Measurements from ENCODE around the gene PRR9. TPM values are rescaled to one million over a fixed set of nuclear protein-coding genes. Genes with fewer than 3 reads are reported as not detected.

PRR9 gene
- total RNA-seq, 1 donor from 2014 or later: not detected

- Histone ChIP-seq H3K9me3 (no peaks in the 10 kb centered on the region), H3K36me3 (no peaks in the 10 kb centered on the region), H3K27me3 (no peaks in the 10 kb centered on the region), H3K4me3 (peak overlapping the region; percentile 55 to 73), H3K4me1 (peaks cover 7 to 13% of the 10 kb centered on the region in 2 donors), H3K27ac (peak overlapping the region in 1 of 2 donors; percentile 24)
- intact Hi-C loops (cut with DNase I): no loop called here
- no peak for DNase-seq (ENCODE audit: low spot score in 2 of 2)
- no peak for TF ChIP-seq CTCF (IDR thresholded peaks at IDR 0.05)
Observed at GRCh38 chr1:153260585-153261280, 43.3 kb downstream of the PRR9 start.

GRCh38 chr1:153261281-153262069 is 44.1 kb downstream of the PRR9 start:
- peaks cover 7 to 13% of the 10 kb centered on the region in 2 donors for H3K4me1 ChIP-seq
- intact Hi-C loops (cut with DNase I): no loop called here
- DNase-seq (ENCODE audit: low spot score in 2 of 2): no peak
- H3K4me3 ChIP-seq: peak overlapping the region; percentile 55 to 73
- no peaks in the 10 kb centered on the region for H3K27me3 ChIP-seq
- no peaks in the 10 kb centered on the region for H3K9me3 ChIP-seq
- H3K27ac ChIP-seq: peak overlapping the region in 1 of 2 donors; percentile 24
- no peak for TF ChIP-seq CTCF (IDR thresholded peaks at IDR 0.05)
- no peaks in the 10 kb centered on the region for H3K36me3 ChIP-seq

- intact Hi-C loops (cut with DNase I): no loop called here
- DNase-seq (ENCODE audit: low spot score in 2 of 2): no peak
- H3K36me3 ChIP-seq: no peaks in the 10 kb centered on the region
- no peaks in the 10 kb centered on the region for H3K27me3 ChIP-seq
- TF ChIP-seq CTCF (IDR thresholded peaks at IDR 0.05): no peak
- H3K9me3 ChIP-seq: no peaks in the 10 kb centered on the region
- H3K27ac ChIP-seq: no peak overlapping the region
- H3K4me3 ChIP-seq: peak overlapping the region; percentile 55 to 73
- H3K4me1 ChIP-seq: peaks cover 7 to 13% of the 10 kb centered on the region in 2 donors
Observed at GRCh38 chr1:153262070-153262366, 44.6 kb downstream of the PRR9 start.

GRCh38 chr1:153262462-153263157 is 45.2 kb downstream of the PRR9 start:
- H3K36me3 ChIP-seq: no peaks in the 10 kb centered on the region
- TF ChIP-seq CTCF (IDR thresholded peaks at IDR 0.05): no peak
- intact Hi-C loops (cut with DNase I): no loop called here
- no peak for DNase-seq (ENCODE audit: low spot score in 2 of 2)
- H3K9me3 ChIP-seq: no peaks in the 10 kb centered on the region
- no peak overlapping the region for H3K27ac ChIP-seq
- peaks cover 7 to 13% of the 10 kb centered on the region in 2 donors for H3K4me1 ChIP-seq
- H3K4me3 ChIP-seq: peak overlapping the region; percentile 55 to 73
- H3K27me3 ChIP-seq: no peaks in the 10 kb centered on the region

- Histone ChIP-seq H3K27me3 (no peaks in the 10 kb centered on the region), H3K36me3 (no peaks in the 10 kb centered on the region), H3K9me3 (no peaks in the 10 kb centered on the region), H3K27ac (no peak overlapping the region), H3K4me3 (no peak overlapping the region), H3K4me1 (peaks cover 7 to 13% of the 10 kb centered on the region in 2 donors)
- intact Hi-C loops (cut with DNase I): no loop called here
- DNase-seq (ENCODE audit: low spot score in 2 of 2): no peak
- no peak for TF ChIP-seq CTCF (IDR thresholded peaks at IDR 0.05)
Observed at GRCh38 chr1:153265457-153265856, 48.1 kb downstream of the PRR9 start.

Other genes with a start within 250 kb of the PRR9 start
- gene SPRR4, start 246.9 kb upstream of the PRR9 start, total RNA-seq: not detected
- gene SPRR1A, start 233.5 kb upstream of the PRR9 start, total RNA-seq: not detected
- 0.53 TPM for gene SPRR3, start 215.8 kb upstream of the PRR9 start, total RNA-seq
- gene SPRR1B, start 186.4 kb upstream of the PRR9 start, total RNA-seq: not detected
- gene SPRR2D, start 176.5 kb upstream of the PRR9 start, total RNA-seq: not detected
- gene SPRR2A, start 160.1 kb upstream of the PRR9 start, total RNA-seq: not detected
- gene SPRR2B, start 146.0 kb upstream of the PRR9 start, total RNA-seq: not detected
- not detected for gene SPRR2E, start 123.1 kb upstream of the PRR9 start, total RNA-seq
- not detected for gene SPRR2F, start 104.1 kb upstream of the PRR9 start, total RNA-seq
- gene SPRR2G, start 66.7 kb upstream of the PRR9 start, total RNA-seq: not detected
- not detected for gene LELP1, start 14.2 kb upstream of the PRR9 start, total RNA-seq
- gene LORICRIN, start 42.1 kb downstream of the PRR9 start, total RNA-seq: not detected
- not detected for gene PGLYRP3, start 95.4 kb downstream of the PRR9 start, total RNA-seq
- not detected for gene PGLYRP4, start 131.3 kb downstream of the PRR9 start, total RNA-seq
- gene S100A9, start 140.3 kb downstream of the PRR9 start, total RNA-seq: 764 TPM
- not detected for gene S100A12, start 158.0 kb downstream of the PRR9 start, total RNA-seq
- gene S100A8, start 173.5 kb downstream of the PRR9 start, total RNA-seq: 33.5 TPM
- gene S100A7A, start 198.9 kb downstream of the PRR9 start, total RNA-seq: not detected
- gene S100A7, start 243.1 kb downstream of the PRR9 start, total RNA-seq: not detected